ENCODE measurements around the gene HECW1.
"Not testable (repeated sequence)": the region's sequence is repeated elsewhere in the genome, so short reads cannot be mapped to it uniquely, and the experiment has no call there.

HECW1 gene

DNA sequence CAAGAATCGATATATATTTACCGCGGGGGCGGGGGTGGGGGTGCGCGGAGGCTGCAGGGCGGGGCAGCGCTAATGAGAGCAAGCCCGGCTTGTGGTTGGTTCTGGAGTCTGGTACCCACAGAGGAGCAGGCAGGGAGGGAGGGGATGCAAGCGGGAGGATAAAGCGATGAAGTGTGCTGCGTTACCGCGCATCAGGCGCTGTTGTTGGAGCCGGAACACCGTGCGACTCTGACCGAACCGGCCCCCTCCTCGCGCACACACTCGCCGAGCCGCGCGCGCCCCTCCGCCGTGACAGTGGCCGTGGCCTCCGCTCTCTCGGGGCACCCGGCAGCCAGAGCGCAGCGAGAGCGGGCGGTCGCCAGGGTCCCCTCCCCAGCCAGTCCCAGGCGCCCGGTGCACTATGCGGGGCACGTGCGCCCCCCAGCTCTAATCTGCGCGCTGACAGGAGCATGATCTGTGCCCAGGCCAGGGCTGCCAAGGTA is at the start of gene HECW1:
Gene HECW1 (plus strand): TSS at position 189 of the 482 bp plus-strand sequence. CDS start 131,259 bp downstream, outside the sequence.
- DNase-seq (ENCODE audit: low spot score), result no peak

DNA sequence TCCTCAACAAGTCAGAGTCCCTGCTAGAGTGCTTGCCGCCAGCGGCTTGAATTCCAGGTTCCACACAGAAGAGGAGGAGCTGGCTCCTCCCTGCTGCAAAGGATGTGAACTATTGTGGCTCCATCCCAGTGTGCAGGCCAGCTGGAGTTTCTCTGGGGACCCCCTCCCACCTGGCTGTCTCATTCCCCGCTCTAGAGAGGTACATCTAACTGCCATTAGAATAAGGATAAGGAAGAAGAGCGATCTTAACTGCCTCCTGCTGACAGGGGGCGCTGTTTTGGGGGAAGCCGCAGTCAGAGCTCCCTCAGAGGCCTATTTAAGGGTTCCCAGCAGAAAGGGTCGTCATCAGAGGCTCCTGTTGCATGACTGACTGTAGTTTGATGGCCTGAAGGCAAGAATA is 40.8 kb upstream of the HECW1 start:
- DNase-seq (ENCODE audit: low spot score), result no peak

DNA sequence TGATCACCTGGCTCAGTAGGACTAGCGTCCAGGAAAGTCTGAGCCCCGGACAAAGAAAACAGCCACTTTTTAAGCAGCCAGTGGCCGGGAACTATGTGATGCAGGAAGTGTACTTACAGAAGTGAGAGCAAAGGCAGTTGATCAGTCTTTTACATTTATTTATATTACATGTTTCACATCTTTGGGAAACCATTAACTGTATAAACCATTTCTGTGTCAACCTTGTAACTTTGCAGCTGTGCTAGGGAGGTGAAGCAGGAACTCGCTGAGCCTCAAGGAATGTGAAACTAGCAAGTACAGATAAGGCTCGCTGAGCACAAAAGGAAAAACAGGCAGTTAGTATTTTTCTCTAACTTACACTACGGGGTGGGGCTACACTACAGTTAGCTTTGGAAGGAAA is 39.9 kb upstream of the HECW1 start:
- DNase-seq (ENCODE audit: low spot score), result no peak

DNA sequence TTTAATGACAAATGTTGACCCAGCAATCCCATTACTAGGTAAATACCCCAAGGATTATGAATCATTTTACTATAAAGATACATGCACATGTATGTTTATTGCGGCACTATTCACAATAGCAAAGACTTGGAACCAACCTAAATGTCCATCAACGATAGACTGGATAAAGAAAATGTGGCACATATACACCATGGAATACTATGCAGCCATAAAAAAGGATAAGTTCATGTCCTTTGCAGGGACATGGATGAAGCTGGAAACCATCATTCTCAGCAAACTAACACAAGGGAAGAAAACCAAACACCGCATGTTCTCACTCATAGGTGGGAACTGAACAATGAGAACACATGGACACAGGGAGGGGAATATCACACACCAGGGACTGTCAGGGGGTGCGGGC is 38.6 kb upstream of the HECW1 start:
- not testable (repeated sequence) for DNase-seq (ENCODE audit: low spot score)

DNA sequence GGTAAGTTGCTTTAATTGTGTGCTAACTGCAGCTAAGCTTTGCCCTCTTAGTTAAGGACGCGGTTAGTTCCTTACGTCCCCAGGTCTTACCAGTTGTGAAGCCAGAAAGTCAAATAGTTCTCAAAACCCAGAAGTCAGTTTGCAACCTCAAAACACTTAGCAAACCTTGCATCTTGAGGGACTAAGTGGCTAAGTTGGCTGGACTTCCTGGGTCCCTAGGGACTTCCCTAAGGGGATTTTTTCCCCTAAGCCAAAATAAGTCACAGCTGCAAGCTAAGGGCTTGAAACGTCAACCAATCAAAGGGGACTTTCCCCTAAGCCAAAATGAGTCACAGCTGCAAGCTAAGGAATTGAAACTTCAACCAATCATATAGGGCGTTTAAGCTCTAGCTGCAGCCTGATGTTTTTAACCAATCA is 36.2 kb upstream of the HECW1 start:
- no peak for DNase-seq (ENCODE audit: low spot score)

DNA sequence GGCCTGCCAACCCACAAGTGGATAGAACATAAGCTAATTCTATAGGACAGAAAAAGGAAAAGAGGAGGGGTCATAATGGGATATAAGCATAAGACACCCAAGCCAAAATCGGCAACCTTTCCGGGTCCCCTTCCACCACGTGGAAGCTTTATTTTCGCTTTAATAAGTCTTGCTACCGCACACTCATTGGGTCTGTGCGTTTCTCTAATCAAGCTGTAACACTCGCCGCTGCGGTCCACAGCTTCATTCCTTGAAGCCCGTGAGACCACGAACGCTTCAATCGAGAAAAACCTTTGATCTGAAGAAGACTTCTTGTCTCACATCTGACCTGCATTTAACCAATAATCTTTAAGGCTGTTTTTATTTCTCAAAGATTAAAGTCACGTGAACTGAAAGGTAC is 35.8 kb upstream of the HECW1 start:
- no peak for DNase-seq (ENCODE audit: low spot score)

DNA sequence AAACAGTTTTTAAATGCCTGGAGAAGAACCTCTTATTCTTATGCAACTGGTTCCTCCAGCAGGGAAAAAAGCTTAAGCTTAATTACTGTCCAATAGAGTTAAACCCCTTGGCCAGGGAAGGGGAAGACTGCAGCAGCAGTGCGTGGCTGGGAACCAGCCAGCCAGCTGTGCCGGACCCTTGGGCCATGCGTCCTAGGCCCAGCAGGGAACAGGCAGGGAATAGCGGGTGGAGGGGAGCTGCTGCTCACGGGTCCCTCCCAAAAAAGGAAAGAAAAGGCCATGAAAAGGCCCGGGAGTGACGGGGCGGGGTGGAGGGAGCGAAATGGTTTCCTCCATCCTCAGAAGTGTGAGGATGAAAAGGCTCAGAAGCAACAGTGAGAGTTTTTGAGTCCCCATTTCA is 35.2 kb upstream of the HECW1 start:
- no peak for DNase-seq (ENCODE audit: low spot score)

DNA sequence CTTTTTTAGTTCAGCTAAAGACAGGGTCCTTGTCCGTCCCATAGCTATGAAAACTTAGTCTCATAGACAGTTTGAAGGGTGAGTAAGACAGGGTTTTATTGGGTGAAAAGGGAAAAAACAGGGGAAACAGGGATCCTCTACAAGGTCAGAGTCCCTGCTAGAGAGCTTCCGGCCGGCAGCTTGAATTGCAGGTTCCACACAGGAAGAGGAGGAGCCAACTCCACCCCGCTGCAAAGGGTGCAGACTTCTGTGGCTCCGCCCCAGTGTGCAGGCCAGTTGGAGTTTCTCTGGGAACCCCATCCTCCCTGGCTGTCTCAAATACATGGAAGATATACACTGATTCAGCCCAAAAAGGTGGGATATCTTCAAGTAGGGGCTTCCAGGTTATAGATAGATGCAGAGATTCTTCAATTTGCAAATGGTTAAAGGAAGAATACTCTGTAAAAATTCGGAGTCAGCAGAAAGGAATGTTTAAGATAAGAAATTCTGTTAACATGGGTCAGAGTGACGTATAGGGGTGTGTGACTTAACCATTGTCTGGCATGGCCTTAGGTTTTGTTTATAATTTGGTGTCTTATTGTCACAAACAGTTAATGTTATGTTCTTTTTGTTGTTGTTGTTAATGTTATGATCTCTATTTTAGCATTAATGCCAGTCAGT is 34.6 kb upstream of the HECW1 start:
- no peak for DNase-seq (ENCODE audit: low spot score)

DNA sequence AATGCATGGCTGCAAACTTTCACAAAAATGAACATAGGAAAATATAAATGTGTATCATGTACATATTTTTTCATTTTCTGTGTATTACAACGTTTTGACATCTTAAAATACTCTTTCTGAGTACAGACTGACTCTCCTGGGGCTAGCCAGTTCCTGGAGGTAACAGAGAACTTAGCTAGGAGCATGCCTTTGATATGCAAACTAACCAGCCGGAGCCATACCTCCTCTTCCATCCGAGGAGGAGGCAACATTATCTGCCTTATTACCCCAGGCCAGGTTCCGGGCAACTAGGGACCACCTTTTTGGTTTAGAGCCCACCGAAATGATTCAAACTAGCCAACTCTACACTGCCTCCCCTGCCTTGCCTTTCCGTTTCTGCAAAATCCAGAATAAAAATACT is 33.7 kb upstream of the HECW1 start:
- no peak for DNase-seq (ENCODE audit: low spot score)

DNA sequence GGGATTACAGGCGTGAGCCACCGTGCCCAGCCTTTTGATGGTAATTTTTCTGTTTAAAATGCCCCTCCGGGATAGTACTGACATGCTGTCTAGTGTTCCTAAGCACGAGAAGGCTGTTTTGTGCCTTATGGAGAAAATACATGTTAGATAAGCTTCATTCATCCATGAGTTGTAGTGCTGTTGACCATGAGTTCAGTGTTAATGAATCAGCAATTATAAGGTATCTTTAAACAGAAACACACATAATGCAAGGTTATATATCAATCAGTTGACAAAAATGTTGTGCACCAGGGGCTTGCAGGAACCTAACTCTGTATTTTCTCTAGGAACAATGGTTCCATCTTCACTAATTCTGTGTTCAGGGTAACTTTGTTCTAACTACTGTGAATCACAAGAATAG is 30.8 kb upstream of the HECW1 start:
- no peak for DNase-seq (ENCODE audit: low spot score)

DNA sequence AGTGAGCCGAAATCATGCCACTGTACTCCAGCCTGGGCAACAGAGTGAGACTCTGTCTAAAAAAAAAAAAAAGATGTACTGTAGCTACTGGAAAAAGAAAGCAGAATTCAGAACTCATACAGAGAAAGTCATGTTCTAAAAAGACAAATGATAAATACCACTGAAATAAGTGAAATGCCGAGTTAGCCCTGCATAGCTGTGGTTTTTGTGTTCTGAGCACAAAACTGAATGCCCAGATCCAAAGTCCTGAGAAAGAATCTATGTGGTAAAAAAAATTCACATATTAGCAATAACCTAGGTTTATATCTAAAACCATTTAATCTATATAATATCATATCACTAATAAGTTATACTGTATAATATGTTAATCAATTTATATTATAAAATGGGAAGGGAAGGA is 29.3 kb upstream of the HECW1 start:
- no peak for DNase-seq (ENCODE audit: low spot score)

DNA sequence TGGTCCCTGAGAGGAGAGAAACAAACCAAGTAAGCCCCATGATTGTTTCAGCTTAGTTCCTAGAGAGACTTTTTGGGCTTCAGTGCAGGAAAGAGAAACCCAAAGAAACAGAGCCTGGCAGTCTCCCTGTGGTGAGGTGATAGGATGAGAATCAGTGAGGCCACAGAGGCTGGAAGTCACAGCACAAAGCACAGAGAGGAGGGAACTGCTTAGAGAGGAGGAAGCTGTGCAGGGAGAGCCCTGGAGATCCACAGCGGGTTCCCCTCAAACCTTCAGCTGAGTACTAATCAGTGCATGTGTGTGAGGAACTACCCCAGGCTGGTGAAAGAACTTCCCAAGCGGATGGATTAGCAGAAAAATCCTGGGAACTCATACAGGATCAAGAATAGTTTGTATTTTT is 27.4 kb upstream of the HECW1 start:
- no peak for DNase-seq (ENCODE audit: low spot score)

DNA sequence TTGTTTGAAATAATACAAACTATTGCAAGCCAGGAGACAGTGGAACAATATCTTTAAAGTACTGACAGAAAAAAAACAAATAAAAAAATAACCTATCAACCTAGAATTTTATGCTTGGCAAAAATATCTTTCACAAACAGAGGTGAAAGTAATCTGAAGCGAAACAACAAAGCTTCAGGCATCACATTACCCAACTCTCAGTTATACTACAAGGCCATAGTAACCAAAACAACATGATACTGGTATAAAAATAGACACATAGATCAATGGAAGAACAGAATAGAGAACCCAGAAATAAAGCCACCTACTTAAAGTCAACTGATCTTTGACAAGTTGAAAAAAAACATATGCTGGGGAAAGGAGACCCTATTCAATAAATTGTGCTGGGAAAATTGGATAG is 26.5 kb upstream of the HECW1 start:
- no peak for DNase-seq (ENCODE audit: low spot score)

DNA sequence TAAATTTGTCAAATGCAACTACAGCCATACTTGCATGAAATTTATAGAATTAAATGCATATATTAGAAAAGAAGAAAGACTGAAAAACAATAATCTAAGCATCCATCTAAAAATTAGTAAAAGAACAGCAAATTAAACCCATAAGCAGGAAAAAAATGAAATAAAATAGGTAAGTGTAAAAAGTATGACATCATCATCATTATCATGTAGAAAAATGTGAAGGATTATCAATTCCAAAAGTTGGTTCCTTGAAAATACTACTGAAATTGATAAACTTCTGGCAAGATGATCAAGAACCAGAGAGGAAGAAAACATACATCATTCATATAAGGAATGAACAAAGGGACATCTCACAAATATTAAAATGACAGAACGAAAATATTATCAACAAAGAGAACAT is 19.6 kb upstream of the HECW1 start:
- DNase-seq (ENCODE audit: low spot score), result no peak

DNA sequence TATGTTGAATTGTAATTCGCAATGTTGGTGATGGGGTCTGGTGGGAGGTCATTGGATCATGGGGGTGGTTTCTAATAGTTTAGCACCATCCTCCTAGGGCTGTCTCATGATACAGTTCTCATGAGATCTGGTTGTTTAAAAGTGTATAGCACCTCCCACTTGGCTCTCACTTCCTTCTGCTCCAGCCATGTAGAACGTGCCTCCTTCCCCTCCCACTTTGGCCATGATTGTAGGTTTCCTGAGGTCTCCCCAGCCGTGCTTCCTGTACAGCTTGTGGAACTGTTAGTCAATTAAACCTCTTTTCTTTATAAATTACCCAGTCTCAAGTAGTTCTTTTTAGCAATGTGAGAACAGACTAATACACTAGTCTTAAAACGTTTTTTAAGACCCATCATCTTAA is 15.6 kb upstream of the HECW1 start:
- DNase-seq (ENCODE audit: low spot score), result no peak

DNA sequence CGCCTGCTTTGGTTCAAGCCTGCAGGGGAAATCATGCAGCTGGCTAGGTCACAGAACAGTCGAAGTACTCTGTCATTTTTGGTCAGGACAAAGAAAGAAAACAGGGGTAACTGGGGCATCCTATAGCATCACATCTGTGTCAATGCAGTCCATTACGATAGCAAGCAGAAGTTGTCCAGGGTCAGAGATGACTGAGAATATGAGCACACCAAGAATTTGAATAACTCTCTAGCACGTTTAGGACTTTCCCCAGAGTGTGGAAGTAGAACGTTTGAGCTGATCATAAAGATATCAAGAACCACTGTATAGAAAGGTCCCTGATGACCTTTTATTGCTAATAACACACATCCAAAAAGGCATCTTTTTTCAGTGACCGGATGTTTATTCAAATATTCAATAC is 12.7 kb upstream of the HECW1 start:
- DNase-seq (ENCODE audit: low spot score), result no peak

DNA sequence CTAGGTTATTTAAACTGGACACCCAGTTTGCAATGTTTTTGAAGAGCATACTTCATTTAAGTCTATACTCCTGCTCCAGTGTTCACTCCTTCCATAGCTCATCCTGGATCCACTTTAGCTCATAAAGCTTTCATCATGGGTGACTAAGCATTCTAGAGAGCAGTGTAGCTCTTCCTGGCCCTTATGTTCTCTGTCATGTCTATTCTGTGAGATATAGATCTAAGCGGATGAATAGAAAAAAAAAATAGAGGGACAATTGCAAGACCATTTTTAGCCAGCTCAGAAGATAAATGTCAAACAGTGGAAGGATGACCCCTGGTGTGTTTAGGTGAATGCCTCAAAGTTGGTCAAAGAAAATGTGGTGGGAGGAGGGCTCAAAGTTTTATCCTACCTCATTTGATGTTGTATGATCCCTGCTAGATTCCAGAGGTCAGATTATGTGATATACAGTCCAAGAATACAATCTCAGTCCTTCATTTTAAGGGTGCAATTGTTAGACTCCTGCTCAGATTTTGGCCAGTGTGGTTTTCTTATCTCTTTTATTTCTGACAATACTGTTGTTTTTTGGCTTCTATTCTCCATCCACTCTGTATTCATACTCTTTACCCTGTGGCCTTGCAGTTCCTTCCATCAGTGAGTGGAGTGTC is 7.5 kb upstream of the HECW1 start:
- DNase-seq (ENCODE audit: low spot score), result no peak

DNA sequence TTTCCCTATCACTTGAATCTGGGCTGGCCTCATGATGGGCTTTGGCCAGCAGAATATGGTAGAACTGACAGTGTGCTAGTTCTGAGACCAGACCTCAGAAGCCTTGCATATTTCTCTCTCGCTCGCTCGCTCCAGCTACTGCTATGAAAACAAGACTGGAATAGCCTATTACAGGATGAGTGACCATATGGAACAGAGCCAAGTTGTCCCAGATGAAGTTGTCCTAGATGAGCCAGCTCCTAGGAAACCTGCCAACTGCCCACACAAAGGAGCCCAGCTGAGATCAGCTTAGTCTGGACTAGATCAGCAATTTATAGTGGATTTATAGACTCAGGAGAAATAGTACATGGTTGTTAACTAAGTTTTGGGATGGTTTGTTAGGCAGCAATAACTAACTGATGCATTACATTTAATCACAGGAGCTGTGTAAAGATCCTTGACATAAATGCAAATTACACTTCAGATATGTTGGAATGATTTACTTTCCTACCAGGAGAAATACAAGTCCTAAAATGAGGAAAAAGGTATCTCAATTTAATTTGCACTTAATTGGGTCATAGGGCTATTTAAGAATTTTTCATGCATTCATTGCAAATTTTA is 6.8 kb upstream of the HECW1 start:
- no peak for DNase-seq (ENCODE audit: low spot score)

DNA sequence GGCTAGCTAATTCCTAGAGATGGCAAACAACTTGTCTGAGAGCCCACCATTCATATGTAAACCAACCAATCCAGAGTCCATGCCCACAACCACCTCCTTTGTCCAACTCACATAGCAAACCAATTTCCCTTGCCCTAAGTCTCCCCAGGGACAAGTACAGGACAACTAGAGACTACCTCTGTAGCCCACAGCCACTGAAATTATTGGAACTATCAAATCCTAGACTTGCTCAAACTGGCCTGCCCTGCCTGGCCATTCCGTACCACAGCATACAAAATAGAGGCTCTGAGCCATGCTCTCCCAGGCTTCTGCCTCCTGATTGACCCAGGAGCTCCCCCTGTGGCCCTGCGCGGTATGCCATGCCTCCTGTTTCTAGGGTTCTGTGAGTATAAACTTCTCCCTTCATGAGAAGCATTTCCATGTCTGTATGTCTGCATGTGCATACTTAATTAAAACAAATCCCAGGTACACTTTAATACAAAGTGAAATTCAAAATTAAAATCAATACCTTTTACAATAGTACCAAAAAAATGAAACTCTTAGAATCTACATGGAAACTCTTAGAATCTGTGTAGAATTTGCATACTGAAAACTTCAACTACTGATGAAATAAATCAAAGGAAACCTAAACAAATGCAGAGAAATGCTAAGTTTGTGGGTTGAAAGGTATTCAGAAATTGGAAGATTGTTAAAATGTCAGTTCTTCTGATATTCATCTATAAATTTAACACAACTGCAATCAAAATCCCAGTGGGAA is 4.0 kb upstream of the HECW1 start:
- peak; percentile 41 for DNase-seq (ENCODE audit: low spot score)

DNA sequence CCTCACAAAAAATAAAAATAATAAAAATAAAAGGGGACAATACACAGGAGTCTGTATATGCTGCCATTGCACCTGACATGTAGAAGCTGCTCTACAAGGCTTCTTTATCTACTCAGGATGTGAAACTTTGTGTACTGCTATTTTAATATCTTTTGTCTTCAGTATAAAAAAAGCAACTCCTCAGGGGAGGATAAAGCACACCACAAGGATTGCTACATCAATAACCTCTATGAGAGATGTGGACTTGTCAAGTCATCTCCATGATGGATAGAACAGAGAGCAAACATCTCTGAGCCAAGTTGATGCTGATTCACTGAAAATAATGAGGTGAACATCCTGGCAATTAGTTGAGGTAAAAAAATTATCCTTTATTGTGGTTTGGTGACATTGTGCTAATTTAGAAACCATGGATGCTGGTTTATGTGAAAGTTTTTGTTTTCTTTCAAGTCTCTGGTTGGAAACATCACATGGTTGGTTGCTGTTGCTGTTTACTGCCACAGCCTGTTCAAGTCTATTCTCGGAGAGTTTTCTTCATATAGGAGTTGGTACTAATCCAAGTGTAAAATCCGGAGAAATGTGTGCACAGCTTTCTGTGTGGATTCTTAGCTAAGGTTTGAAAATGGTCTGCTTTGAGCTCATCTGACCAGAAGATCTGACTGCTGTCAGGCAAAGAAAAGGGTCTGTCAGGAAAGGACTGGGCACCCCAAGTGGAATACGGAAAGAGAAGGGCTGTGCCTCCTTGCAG is 1.5 kb upstream of the HECW1 start:
- no peak for DNase-seq (ENCODE audit: low spot score)

DNA sequence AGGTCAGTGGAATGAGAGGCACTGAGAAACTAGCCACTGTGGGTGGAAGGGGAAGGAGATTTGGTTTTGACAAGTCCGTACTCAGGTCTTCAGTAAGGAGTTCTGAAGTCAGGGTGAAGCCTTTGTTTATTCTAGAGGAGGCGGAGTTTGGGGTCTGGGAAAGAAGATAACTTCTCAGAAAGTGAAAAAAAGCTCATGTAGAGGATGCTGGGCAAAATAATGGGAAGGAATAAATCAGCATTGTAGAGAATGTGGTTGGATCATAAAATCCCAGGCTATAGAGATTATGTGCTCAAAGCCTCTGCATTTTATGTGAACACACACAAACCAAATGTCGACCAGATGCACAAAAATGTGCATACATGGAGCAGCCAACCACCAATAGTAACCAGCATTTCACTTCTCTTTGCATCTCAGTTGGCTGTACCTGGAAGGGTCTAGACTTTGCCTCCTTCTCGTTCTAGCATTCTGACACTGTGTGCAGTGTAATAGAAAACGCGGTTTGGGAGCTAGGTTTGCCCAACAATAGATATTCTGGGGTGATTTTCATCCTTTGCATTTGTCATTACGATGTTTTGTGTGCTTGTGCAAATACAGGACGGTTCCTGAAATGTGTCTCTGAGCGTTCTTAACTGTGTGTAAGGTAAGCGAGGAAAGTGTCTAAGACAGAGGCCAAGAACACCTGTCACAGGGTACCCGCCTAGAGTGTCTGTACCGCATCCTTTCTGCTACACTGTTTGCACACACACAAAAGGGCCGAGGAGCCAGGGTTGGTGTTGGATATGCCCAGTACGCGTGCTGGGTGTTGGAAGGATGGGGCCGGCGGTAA is 603 bp upstream of the HECW1 start:
- no peak for DNase-seq (ENCODE audit: low spot score)
